Keratinocyte (primary cell): ENCODE results near the gene OSBPL8. TPM values are rescaled to one million over a fixed set of nuclear protein-coding genes. Genes with fewer than 3 reads are reported as not detected.
"Not testable (repeated sequence)": the region's sequence is repeated elsewhere in the genome, so short reads cannot be mapped to it uniquely, and the experiment has no call there.

Experiments
- DNase-seq: peaks from one replicate; pipeline ENCODE4 v3.0.0-alpha.2; 2011; ENCODE audit warnings: low read depth, missing footprints, low spot score
- FAIRE-seq: peaks from 2 replicates; lab custom pipeline; 2011; peaks lifted over from hg19 to GRCh38; lab: Jason Lieb, UNC
- H2AFZ ChIP-seq: 2 replicates; pipeline ENCODE4 v1.6.0; 2012; ENCODE audit warnings: low read length, control low read depth, inconsistent platforms; ENCODE audit not compliant: control insufficient read depth
- H3K27ac ChIP-seq: 2 replicates; pipeline ENCODE4 v1.5.1; 2011; ENCODE audit warnings: low read length; ENCODE audit not compliant: control insufficient read depth, insufficient read depth
- H3K27me3 ChIP-seq: 3 replicates; pipeline ENCODE4 v1.6.0; 2011; ENCODE audit warnings: low read length; ENCODE audit not compliant: control insufficient read depth, insufficient read depth; ENCODE audit errors: extremely low read depth
- H3K36me3 ChIP-seq, 2 experiments: 2 replicates in 1 of 2; 3 replicates in 1 of 2; pipeline ENCODE4 v1.5.1; 2011; ENCODE audit warnings: low read length in 2 of 2, mild to moderate bottlenecking in 1 of 2; ENCODE audit not compliant: control insufficient read depth in 2 of 2, insufficient read depth in 2 of 2; ENCODE audit errors: extremely low read depth in 1 of 2
- H3K4me1 ChIP-seq: 3 replicates; pipeline ENCODE4 v1.5.1; 2011; ENCODE audit warnings: low read length; ENCODE audit not compliant: control insufficient read depth, insufficient read depth; ENCODE audit errors: extremely low read depth
- H3K4me2 ChIP-seq: 3 replicates; pipeline ENCODE4 v1.6.0; 2011; ENCODE audit warnings: low read depth, low read length; ENCODE audit not compliant: control insufficient read depth, insufficient read depth; ENCODE audit errors: extremely low read depth
- H3K4me3 ChIP-seq, 3 experiments: fragments of 200-600 bp in 1 of 3; sonication (generic) in 1 of 3; 2 replicates in 2 of 3; 3 replicates in 1 of 3; pipeline ENCODE4 v1.5.1; 2011 to 2016; ENCODE audit warnings: low read length in 3 of 3, mild to moderate bottlenecking in 3 of 3, control low read depth in 2 of 3, inconsistent platforms in 1 of 3, low read depth in 1 of 3, mixed read lengths in 1 of 3, mixed run types in 1 of 3, moderate library complexity in 1 of 3; ENCODE audit not compliant: control insufficient read depth in 2 of 3, insufficient read depth in 2 of 3; ENCODE audit errors: extremely low read depth in 1 of 3
- H3K79me2 ChIP-seq: 2 replicates; pipeline ENCODE4 v1.6.0; 2012; ENCODE audit warnings: low read length; ENCODE audit not compliant: control insufficient read depth, insufficient read depth
- H3K9ac ChIP-seq: 3 replicates; pipeline ENCODE4 v1.6.0; 2011; ENCODE audit warnings: low read length; ENCODE audit not compliant: control insufficient read depth, insufficient read depth; ENCODE audit errors: extremely low read depth
- H3K9me1 ChIP-seq: 3 replicates; pipeline ENCODE4 v1.6.0; 2011; ENCODE audit warnings: low read length; ENCODE audit not compliant: control insufficient read depth, insufficient read depth; ENCODE audit errors: extremely low read depth
- H3K9me3 ChIP-seq: 2 replicates; pipeline ENCODE4 v1.5.1; 2012; ENCODE audit warnings: low read depth, low read length; ENCODE audit not compliant: control insufficient read depth
- H4K20me1 ChIP-seq: 3 replicates; pipeline ENCODE4 v1.6.0; 2011; ENCODE audit warnings: low read length; ENCODE audit not compliant: control insufficient read depth, insufficient read depth; ENCODE audit errors: extremely low read depth
- CTCF ChIP-seq, 3 experiments: IDR thresholded peaks in 1 of 3; conservative IDR thresholded peaks in 1 of 3; optimal IDR thresholded peaks in 1 of 3; 2 replicates in 2 of 3; 3 replicates in 1 of 3; pipeline versions ENCODE3 to v1.5.1; 2011; ENCODE audit warnings: low read length in 3 of 3, mild to moderate bottlenecking in 3 of 3, moderate library complexity in 2 of 3, control low read depth in 1 of 3, inconsistent platforms in 1 of 3; ENCODE audit not compliant: insufficient read depth in 2 of 3; ENCODE audit errors: extremely low read depth in 1 of 3
- EZH2 ChIP-seq: IDR thresholded peaks from one replicate; pipeline ENCODE4 v1.6.1; 2012; ENCODE audit warnings: inconsistent platforms, mild to moderate bottlenecking, low read length, moderate library complexity
- dilution Hi-C: fragments of 300-500 bp; cut with MboI; formaldehyde crosslinking; loops from one replicate; pipeline ENCODE4 v1.7.0; 2020; ENCODE audit warnings: low sequenced_read_pairs; ENCODE audit not compliant: extremely low pct_ligation_motif_present
- polyA plus RNA-seq, 5 experiments: library from polyadenylated mRNA; depleted of rRNA in 3 of 5; stranded (reverse) in 3 of 5; stranded (forward) in 1 of 5; unstranded in 1 of 5; fragments of >200 nt; gene quantifications; 1 replicate in 1 of 5; 2 replicates in 3 of 5; 3 replicates in 1 of 5; pipeline versions ENCODE4 v1.2.1 to v1.2.3, GENCODE V29; 2011 to 2012; ENCODE audit warnings: missing spikeins in 2 of 5, low read depth in 1 of 5, low replicate concordance in 1 of 5

OSBPL8 gene
- polyA plus RNA-seq, 1 donor (not counting 4 experiments of a cell fraction or from before 2014, with no cell fraction given), result 33.7 TPM

- Histone ChIP-seq H3K4me2 (peak overlapping the region; percentile 47), H3K27ac (peak overlapping the region; percentile 65), H3K79me2 (no peaks in the 10 kb centered on the region), H3K4me3 (no peak overlapping the region), H3K27me3 (no peaks in the 10 kb centered on the region), H3K9ac (no peak overlapping the region), H3K4me1 (peaks cover 15% of the 10 kb centered on the region), H3K9me3 (no peaks in the 10 kb centered on the region), H3K9me1 (no peaks in the 10 kb centered on the region), H4K20me1 (no peaks in the 10 kb centered on the region), H2AFZ (no peak overlapping the region), H3K36me3 (no peaks in the 10 kb centered on the region)
- DNase-seq, result peak; percentile 54
- dilution Hi-C loops, result no loop called here
- peak; percentile 89 for FAIRE-seq
- TF ChIP-seq CTCF (optimal IDR thresholded peaks at IDR 0.05 in 1 of 3, IDR thresholded peaks at IDR 0.05 in 1 of 3, conservative IDR thresholded peaks at IDR 0.05 in 1 of 3; ENCODE audit: extremely low read depth in 1 of 3, insufficient read depth in 2 of 3, low read length in 3 of 3) (no peak), EZH2 (no peak)
Observed at GRCh38 chr12:76329159-76329558, 230.4 kb downstream of the OSBPL8 start.

- DNase-seq, result not testable (repeated sequence)
Observed at GRCh38 chr12:76319595-76320319, 239.8 kb downstream of the OSBPL8 start.

More at GRCh38 chr12:76319595-76320319, 239.8 kb downstream of the OSBPL8 start:
- H3K9ac ChIP-seq, H3K4me3 ChIP-seq, H3K79me2 ChIP-seq, H3K9me3 ChIP-seq, H3K27me3 ChIP-seq, H2AFZ ChIP-seq, H4K20me1 ChIP-seq, dilution Hi-C loops, H3K4me1 ChIP-seq, H3K36me3 ChIP-seq, FAIRE-seq, H3K4me2 ChIP-seq, H3K9me1 ChIP-seq, H3K27ac ChIP-seq: not testable (repeated sequence)
